GM18526 (cell line): ENCODE measurements around the gene OMP.

Experiments used
- POLR2A ChIP-seq: IDR thresholded peaks from 3 replicates; pipeline ENCODE4 v1.6.1; 2011; ENCODE audit not compliant: insufficient read length; ENCODE audit errors: extremely low read depth

OMP gene

GRCh38 chr11:77081381-77081851 lies 21.2 kb upstream of the OMP start:
- no peak for TF ChIP-seq POLR2A

DNA sequence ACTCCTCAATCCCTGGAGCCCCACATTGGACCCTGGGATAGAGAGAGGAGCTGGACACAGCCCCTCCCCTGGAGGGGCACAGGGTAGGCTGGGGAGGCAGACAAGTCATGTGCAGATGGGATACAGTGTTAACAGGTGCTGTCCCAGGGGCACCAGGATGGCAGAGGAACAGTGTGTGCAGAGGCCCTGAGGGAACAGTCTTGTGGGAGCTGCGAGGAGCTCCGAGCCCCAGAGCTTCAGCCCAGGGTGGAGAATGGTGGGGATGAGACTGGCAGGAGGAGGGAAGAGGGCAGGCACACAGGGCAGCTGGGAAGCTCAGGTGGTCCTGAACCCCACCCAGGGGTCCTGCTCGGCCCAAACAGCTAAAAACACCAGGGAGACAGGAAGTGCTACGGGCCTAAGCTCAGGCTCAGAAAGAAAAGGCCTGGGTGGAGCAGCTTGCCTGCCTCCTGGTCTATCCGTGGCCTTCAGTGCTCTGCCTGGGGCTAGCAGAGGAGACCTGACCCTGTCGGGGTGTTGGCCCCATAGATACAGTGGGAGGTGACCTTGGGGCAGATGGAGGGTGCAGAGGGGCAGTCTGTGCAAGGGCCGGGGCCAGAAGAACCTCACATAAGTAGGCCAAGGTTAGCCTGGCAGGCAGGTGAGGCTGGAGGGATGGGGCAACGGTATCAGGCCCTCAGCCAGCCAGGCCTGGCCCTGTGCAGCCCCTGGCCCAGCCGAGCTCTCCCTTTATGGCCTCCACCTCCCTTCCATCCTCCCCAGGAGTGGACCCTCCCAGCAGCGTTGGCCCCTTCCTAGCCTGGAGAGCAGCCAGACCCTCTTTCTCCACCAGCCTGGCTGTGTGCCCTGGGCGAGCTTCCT lies 20.4 kb upstream of the OMP start:
- no peak for TF ChIP-seq POLR2A

GRCh38 chr11:77082838-77083565 lies 19.6 kb upstream of the OMP start:
- TF ChIP-seq POLR2A: no peak

- TF ChIP-seq POLR2A: no peak
These were observed 18.9 kb upstream of the OMP start for GRCh38 chr11:77083566-77084245.

GRCh38 chr11:77084581-77085191 lies 18.0 kb upstream of the OMP start:
- TF ChIP-seq POLR2A: no peak

GRCh38 chr11:77085652-77086051 lies 17.0 kb upstream of the OMP start:
- TF ChIP-seq POLR2A: no peak

GRCh38 chr11:77086521-77087472 lies 15.8 kb upstream of the OMP start:
- TF ChIP-seq POLR2A: no peak

- TF ChIP-seq POLR2A: no peak
These were observed 14.9 kb upstream of the OMP start for GRCh38 chr11:77087723-77088225.

- TF ChIP-seq POLR2A: no peak
These were observed 14.2 kb upstream of the OMP start for GRCh38 chr11:77088236-77089003.

DNA sequence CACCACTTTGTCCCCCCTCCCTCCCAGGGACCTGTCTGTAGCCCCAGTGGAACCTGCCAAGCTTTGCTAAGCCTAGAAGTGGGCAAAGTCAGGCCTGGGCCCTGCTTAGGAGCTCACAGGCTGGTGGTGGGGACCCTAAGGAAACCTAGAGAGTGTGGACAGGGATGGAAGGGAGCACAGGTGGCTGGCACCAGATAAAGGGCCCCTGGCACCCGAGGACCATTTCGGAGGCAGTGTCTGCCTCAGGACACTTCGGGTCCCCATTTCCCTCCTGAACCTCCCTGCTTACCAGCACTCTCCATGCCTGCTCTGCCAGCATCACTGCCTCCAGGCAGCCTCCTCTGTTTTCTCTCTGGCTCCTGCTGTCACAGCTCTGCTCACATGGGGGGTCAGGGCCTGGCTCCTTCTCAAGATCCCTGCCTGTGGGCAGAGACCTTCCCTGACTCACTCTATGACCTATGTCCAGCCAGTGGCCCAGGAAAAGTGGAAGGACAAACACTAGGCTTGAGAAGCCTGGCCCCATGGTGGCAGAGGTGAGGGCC lies 13.6 kb upstream of the OMP start:
- TF ChIP-seq POLR2A: no peak

GRCh38 chr11:77090046-77090372 lies 12.6 kb upstream of the OMP start:
- TF ChIP-seq POLR2A: no peak

- TF ChIP-seq POLR2A: no peak
These were observed 12.1 kb upstream of the OMP start for GRCh38 chr11:77090373-77091111.
